Mesothelial cell of epicardium (in vitro differentiated cells): ENCODE results near the gene DGKD. TPM values are rescaled to one million over a fixed set of nuclear protein-coding genes. Genes with fewer than 3 reads are reported as not detected.

Experiments used
- DNase-seq, 2 experiments: peaks; one replicate each; pipeline ENCODE4 v3.0.0; 2021; ENCODE audit warnings: low spot score in 2 of 2; ENCODE audit not compliant: unreplicated experiment in 2 of 2
- H3K27ac Mint-ChIP-seq: 2 replicates; pipeline ENCODE4 v1.8.0; 2021; ENCODE audit warnings: mixed read lengths
- H3K27me3 Mint-ChIP-seq: 2 replicates; pipeline ENCODE4 v1.8.0; 2021; ENCODE audit warnings: low read depth, mixed read lengths
- H3K36me3 Mint-ChIP-seq: 2 replicates; pipeline ENCODE4 v1.8.0; 2021; ENCODE audit warnings: mixed read lengths
- H3K4me1 Mint-ChIP-seq: 2 replicates; pipeline ENCODE4 v1.8.0; 2021; ENCODE audit warnings: mixed read lengths
- H3K4me3 Mint-ChIP-seq: 2 replicates; pipeline ENCODE4 v1.8.0; 2021; ENCODE audit warnings: mild to moderate bottlenecking, moderate library complexity, mixed read lengths
- H3K9me3 Mint-ChIP-seq: 2 replicates; pipeline ENCODE4 v1.8.0; 2021; ENCODE audit warnings: mixed read lengths
- CTCF ChIP-seq: fragments of 200-600 bp; sonication (generic); IDR thresholded peaks from one replicate; pipeline ENCODE4 v1.5.0; 2021; ENCODE audit warnings: antibody characterized with exemption; ENCODE audit not compliant: unreplicated experiment
- total RNA-seq: library from RNA; stranded (reverse); gene quantifications from 3 replicates; pipeline ENCODE4 v1.2.1, GENCODE V29; 2021

Gene DGKD
- total RNA-seq, 1 donor from 2014 or later = 64.5 TPM

- Mint-ChIP-seq H3K9me3 (peaks cover 6% of the 10 kb centered on the region), H3K4me3 (no peak overlapping the region), H3K36me3 (peaks cover 28% of the 10 kb centered on the region), H3K27me3 (no peaks in the 10 kb centered on the region), H3K27ac (no peak overlapping the region), H3K4me1 (no peaks in the 10 kb centered on the region)
- DNase-seq = no peak
- TF ChIP-seq CTCF = no peak
These were observed 46.7 kb downstream of the DGKD start for GRCh38 chr2:233400961-233401360.

- no peaks in the 10 kb centered on the region for H3K4me1 Mint-ChIP-seq
- H3K27me3 Mint-ChIP-seq = no peaks in the 10 kb centered on the region
- peaks cover 6% of the 10 kb centered on the region for H3K9me3 Mint-ChIP-seq
- no peak overlapping the region for H3K27ac Mint-ChIP-seq
- no peak for TF ChIP-seq CTCF
- DNase-seq = no peak
- no peak overlapping the region for H3K4me3 Mint-ChIP-seq
- H3K36me3 Mint-ChIP-seq = peaks cover 32% of the 10 kb centered on the region
These were observed 48.1 kb downstream of the DGKD start for GRCh38 chr2:233402346-233402745.

- Mint-ChIP-seq H3K4me1 (no peaks in the 10 kb centered on the region), H3K36me3 (peaks cover 29% of the 10 kb centered on the region), H3K27ac (no peak overlapping the region), H3K9me3 (peaks cover 6% of the 10 kb centered on the region), H3K27me3 (no peaks in the 10 kb centered on the region), H3K4me3 (no peak overlapping the region)
- DNase-seq = no peak
- no peak for TF ChIP-seq CTCF
These were observed 48.5 kb downstream of the DGKD start for GRCh38 chr2:233402789-233403188.

GRCh38 chr2:233404222-233404621 lies 49.9 kb downstream of the DGKD start:
- H3K4me1 Mint-ChIP-seq = no peaks in the 10 kb centered on the region

GRCh38 chr2:233406865-233407264 lies 52.6 kb downstream of the DGKD start:
- Mint-ChIP-seq H3K36me3 (peaks cover 38% of the 10 kb centered on the region), H3K27me3 (no peaks in the 10 kb centered on the region), H3K4me3 (no peak overlapping the region), H3K27ac (no peak overlapping the region), H3K4me1 (no peaks in the 10 kb centered on the region), H3K9me3 (peaks cover 24% of the 10 kb centered on the region)
- TF ChIP-seq CTCF = no peak
- DNase-seq = no peak

More at GRCh38 chr2:233404222-233404621, 49.9 kb downstream of the DGKD start:
- H3K36me3 Mint-ChIP-seq = peaks cover 24% of the 10 kb centered on the region
- H3K9me3 Mint-ChIP-seq = peaks cover 6% of the 10 kb centered on the region
- H3K27me3 Mint-ChIP-seq = no peaks in the 10 kb centered on the region
- no peak overlapping the region for H3K4me3 Mint-ChIP-seq
- no peak for DNase-seq
- no peak overlapping the region for H3K27ac Mint-ChIP-seq
- no peak for TF ChIP-seq CTCF

- Mint-ChIP-seq H3K27ac (no peak overlapping the region), H3K9me3 (peaks cover 31% of the 10 kb centered on the region), H3K27me3 (no peaks in the 10 kb centered on the region), H3K36me3 (peaks cover 41% of the 10 kb centered on the region), H3K4me3 (no peak overlapping the region), H3K4me1 (no peaks in the 10 kb centered on the region)
- DNase-seq = no peak
- no peak for TF ChIP-seq CTCF
These were observed 53.5 kb downstream of the DGKD start for GRCh38 chr2:233407771-233408181.
